Thoracic aorta (tissue), 2 donors: ENCODE results near the gene FANCI. TPM values are rescaled to one million over a fixed set of nuclear protein-coding genes. Genes with fewer than 3 reads are reported as not detected.

Experiments used
- ATAC-seq: fragments of 150-250 bp; one replicate; pipeline ENCODE4 v1.8.0; 2017; ENCODE audit warnings: low read depth; ENCODE audit not compliant: insufficient number of reproducible peaks, low FRiP score
- DNase-seq: peaks from one replicate; pipeline ENCODE4 v3.0.0-alpha.2; 2020; ENCODE audit warnings: low spot score
- H3K27ac ChIP-seq, 2 donors: fragments of 200-600 bp; sonication (generic); 1 replicate in 1 of 2; 2 replicates in 1 of 2; pipeline ENCODE4 v1.5.1; 2016; ENCODE audit warnings: mild to moderate bottlenecking in 2 of 2, moderate library complexity in 2 of 2
- H3K27me3 ChIP-seq: fragments of 200-600 bp; sonication (generic); replicated peaks from 2 replicates; pipeline ENCODE4 v1.6.0; 2016; ENCODE audit warnings: mild to moderate bottlenecking; ENCODE audit not compliant: insufficient read depth
- H3K36me3 ChIP-seq: fragments of 200-600 bp; sonication (generic); one replicate; pipeline ENCODE4 v1.5.1; 2016
- H3K4me1 ChIP-seq, 2 donors: fragments of 200-600 bp; sonication (generic); 1 replicate in 1 of 2; 2 replicates in 1 of 2; pipeline versions ENCODE4 v1.5.1 to v1.6.0; 2016; ENCODE audit warnings: low read depth in 2 of 2, mild to moderate bottlenecking in 1 of 2; ENCODE audit not compliant: control insufficient read depth in 1 of 2
- H3K4me3 ChIP-seq: fragments of 200-600 bp; sonication (generic); 2 replicates; pipeline ENCODE4 v1.5.1; 2016; ENCODE audit warnings: mild to moderate bottlenecking
- H3K9me3 ChIP-seq: fragments of 200-600 bp; sonication (generic); 2 replicates; pipeline ENCODE4 v1.5.1; 2016
- total RNA-seq, 2 donors: library from RNA; depleted of rRNA; stranded (reverse); fragments of >200 nt; gene quantifications; one replicate each; pipeline versions ENCODE4 v1.1.0 to v1.2.3, GENCODE V29; 2016
- TF ChIP-seq, protein P1 (sequence below): fragments of 200-600 bp; sonication (generic); IDR thresholded peaks from one replicate; pipeline ENCODE4 v1.5.1; 2019; ENCODE audit warnings: antibody characterized with exemption

Gene FANCI
- total RNA-seq, 2 donors from 2014 or later: 3.0 to 16.2 TPM

- DNase-seq: no peak
- Histone ChIP-seq H3K27ac (no peak overlapping the region), H3K27me3 (peaks cover 49% of the 10 kb centered on the region), H3K4me1 (peaks cover 3 to 14% of the 10 kb centered on the region in 2 donors), H3K36me3 (no peaks in the 10 kb centered on the region), H3K9me3 (no peaks in the 10 kb centered on the region), H3K4me3 (peak overlapping the region; percentile 78)
- no peak for ATAC-seq
- TF ChIP-seq, protein P1, sequence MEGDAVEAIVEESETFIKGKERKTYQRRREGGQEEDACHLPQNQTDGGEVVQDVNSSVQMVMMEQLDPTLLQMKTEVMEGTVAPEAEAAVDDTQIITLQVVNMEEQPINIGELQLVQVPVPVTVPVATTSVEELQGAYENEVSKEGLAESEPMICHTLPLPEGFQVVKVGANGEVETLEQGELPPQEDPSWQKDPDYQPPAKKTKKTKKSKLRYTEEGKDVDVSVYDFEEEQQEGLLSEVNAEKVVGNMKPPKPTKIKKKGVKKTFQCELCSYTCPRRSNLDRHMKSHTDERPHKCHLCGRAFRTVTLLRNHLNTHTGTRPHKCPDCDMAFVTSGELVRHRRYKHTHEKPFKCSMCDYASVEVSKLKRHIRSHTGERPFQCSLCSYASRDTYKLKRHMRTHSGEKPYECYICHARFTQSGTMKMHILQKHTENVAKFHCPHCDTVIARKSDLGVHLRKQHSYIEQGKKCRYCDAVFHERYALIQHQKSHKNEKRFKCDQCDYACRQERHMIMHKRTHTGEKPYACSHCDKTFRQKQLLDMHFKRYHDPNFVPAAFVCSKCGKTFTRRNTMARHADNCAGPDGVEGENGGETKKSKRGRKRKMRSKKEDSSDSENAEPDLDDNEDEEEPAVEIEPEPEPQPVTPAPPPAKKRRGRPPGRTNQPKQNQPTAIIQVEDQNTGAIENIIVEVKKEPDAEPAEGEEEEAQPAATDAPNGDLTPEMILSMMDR: no peak
Observed at GRCh38 chr15:89359471-89360293, 115.9 kb downstream of the FANCI start.

DNA sequence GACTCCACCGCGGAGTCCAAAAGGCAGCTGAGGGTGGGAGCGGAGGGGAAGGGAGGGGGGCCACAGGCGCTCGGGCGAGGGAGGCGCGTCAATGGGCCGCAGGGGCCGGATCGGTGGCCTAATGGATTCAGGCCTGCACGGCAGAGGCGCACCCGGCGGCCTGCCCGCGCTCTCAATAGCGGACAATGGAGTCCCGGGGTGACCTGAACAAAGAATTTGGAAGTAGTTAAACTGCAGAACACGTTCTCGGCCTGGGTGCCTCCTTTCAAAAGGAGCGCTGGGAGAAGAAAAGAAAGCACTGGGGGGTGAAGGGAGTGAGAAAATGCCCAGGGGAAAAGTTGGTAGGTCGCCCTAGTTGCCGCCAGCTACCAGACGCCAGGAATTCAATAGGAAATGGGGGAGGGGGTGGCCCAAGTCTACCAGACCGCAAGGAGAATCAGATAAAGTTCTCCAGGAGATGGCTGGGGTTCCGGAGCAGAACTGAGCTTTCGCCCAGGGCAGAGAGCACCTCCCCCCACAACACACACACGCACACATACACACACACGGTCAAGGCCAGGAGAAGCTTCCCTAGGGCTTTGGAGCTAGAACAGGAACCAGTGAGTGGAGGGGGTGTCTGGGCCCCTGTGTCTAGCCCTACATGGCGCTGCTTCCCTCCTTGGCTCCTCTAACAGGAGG is 116.7 kb downstream of the FANCI start:
- H3K36me3 ChIP-seq: no peaks in the 10 kb centered on the region
- no peaks in the 10 kb centered on the region for H3K9me3 ChIP-seq
- H3K4me1 ChIP-seq: peaks cover 3 to 14% of the 10 kb centered on the region in 2 donors
- no peak for ATAC-seq
- TF ChIP-seq, protein P1: no peak
- no peak overlapping the region for H3K4me3 ChIP-seq
- DNase-seq: no peak
- H3K27me3 ChIP-seq: peaks cover 56% of the 10 kb centered on the region
- H3K27ac ChIP-seq: no peak overlapping the region

DNA sequence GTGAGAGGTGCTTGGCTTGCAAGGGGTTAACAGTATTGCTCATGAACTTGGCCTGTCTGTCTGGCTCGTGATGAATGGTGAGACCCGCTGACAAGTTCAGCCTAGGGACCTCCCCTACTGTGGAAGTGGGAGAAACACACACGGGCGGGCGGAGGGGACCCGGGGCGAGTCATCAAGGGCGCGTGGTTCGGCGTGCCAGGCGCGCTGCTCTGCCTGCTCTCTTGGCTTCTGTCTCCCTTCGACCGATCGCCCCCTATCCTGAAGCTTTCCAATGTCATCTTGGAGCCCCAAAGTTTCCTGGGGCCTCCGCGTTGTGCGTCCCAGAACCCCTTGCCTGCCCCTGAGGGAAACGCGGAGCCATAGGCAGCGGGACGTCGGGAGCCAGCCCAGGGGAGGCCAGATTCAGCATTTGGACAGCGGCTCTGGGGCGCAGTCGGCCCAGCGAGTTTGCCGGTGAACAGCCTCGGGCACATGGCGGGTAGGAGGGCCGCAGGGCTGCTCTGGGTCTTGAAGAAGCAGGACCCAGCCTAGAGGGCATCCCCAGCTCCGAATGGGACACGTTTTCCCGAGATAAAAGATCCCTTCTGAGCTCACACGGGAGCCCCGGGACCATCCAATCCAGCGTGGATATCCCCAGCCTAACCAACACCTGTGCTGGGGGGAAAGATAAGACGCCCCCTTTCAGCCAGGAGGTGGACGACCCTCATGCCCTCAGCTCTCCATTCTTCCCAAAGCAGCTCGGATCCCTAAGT is 117.8 kb downstream of the FANCI start:
- no peak for ATAC-seq
- Histone ChIP-seq H3K9me3 (no peaks in the 10 kb centered on the region), H3K27ac (peak overlapping the region in 1 of 2 donors; percentile 27), H3K4me1 (peaks cover 3 to 14% of the 10 kb centered on the region in 2 donors), H3K4me3 (no peak overlapping the region), H3K27me3 (peaks cover 63% of the 10 kb centered on the region), H3K36me3 (no peaks in the 10 kb centered on the region)
- no peak for DNase-seq
- TF ChIP-seq, protein P1: no peak

DNA sequence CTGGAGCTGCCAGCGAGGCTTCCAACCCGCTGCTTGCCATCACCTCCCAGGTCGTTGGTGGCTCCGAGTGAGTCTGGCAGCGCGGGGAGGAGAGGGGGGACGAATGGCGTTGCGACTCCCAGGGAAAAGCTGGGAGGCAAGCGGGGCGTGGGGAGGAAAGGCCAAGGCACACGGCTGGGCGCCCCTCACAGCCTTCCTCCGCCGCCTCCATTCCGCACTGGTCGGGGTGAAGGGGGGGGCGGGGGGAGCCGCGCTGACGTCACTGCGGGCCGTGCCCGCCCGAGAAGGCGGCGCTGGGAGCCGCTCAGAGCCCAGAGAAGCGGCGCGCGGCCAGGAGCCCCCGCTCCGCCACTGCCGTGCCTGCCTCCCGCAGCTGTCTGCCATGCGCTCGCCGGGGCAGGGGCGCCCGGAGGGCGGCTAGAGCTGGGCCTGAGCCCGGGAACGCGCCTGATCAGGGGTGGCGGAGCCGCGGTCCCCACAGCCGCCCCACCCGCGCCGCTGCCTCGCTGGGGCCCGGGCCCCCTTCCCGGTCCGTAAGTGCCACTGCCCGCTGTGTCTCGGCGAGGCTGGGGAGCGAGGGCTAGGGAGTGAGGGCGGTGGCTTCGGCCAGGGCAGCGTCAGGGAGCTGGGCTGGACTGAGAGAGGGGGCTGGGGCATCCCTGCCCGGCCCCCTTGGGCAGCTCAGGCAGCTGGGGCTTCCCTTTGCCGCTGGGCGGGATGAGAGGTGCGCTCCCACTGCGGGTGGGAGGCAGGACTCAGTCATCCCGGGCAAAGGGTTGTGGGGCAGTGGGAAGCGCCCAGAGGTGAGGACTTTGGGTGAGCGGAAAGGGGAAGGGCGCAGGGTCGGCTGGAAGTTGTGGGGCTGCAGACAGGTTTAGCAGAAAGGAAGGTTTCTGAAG is 118.7 kb downstream of the FANCI start:
- H3K4me1 ChIP-seq: peaks cover 3 to 19% of the 10 kb centered on the region in 2 donors
- H3K27me3 ChIP-seq: peaks cover 63% of the 10 kb centered on the region
- ATAC-seq (no peak), DNase-seq (no peak)
- peak overlapping the region in 1 of 2 donors; percentile 27 for H3K27ac ChIP-seq
- no peaks in the 10 kb centered on the region for H3K9me3 ChIP-seq
- TF ChIP-seq, protein P1: no peak
- no peak overlapping the region for H3K4me3 ChIP-seq
- no peaks in the 10 kb centered on the region for H3K36me3 ChIP-seq
